HepG2 (cell line): ENCODE measurements around the gene FOXD4L1.
"Not testable (repeated sequence)": the region's sequence is repeated elsewhere in the genome, so short reads cannot be mapped to it uniquely, and the experiment has no call there.

Experiments
- FOXM1 ChIP-seq: sonication (generic); formaldehyde crosslinking; IDR thresholded peaks from 2 replicates; pipeline ENCODE4 v1.5.0; 2020; ENCODE audit warnings: missing genetic modification reagents
- LRRFIP1 ChIP-seq: sonication (generic); formaldehyde crosslinking; conservative IDR thresholded peaks from 2 replicates; pipeline ENCODE4 v1.4.0; 2020; ENCODE audit warnings: missing genetic modification reagents
- POLR2AphosphoS5 ChIP-seq: IDR thresholded peaks from 2 replicates; pipeline ENCODE4 v1.6.1; 2012; ENCODE audit warnings: low read depth, low read length

GRCh38 chr2:113532991-113533390, 34.5 kb downstream of the FOXD4L1 start:
- not testable (repeated sequence) for TF ChIP-seq FOXM1 (CRISPR knock-in tag); LRRFIP1 (CRISPR knock-in tag); POLR2AphosphoS5
